LoVo (cell line): ENCODE results near the gene EDARADD.
"Not testable (repeated sequence)": the region's sequence is repeated elsewhere in the genome, so short reads cannot be mapped to it uniquely, and the experiment has no call there.

Source experiments
- DNase-seq: peaks from one replicate; pipeline ENCODE4 v3.0.0-alpha.2; 2016; ENCODE audit warnings: low spot score

The EDARADD gene

DNA sequence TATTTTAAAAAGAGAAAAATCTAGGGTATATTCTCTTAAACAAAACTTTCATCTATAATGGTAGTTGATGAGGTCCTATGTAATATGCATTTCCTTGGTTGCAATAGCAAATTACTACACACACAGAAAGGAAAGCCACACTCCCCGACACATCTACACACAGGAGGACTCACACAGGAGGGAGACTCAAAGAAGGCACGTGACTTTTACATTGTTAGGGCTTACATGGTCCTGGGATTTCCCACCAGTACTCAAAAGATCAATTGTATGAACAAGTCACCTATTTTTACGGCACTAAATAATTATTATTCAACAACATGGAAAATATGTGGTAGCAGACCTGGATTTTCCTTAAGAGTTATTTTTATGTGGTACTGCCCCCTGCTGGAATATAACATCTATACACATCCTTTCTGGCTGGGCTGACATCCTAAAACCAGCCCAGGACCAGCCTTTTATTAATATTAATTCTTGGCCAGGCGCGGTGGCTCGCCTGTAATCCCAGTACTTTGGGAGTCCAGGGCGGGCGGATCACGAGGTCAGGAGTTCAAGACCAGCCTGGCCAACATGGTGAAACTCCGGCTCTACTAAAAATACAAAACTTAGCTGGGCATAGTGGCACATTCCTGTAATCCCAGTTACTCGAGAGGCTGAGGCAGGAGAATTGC is 95.8 kb downstream of the EDARADD start:
- DNase-seq = peak; percentile 57

DNA sequence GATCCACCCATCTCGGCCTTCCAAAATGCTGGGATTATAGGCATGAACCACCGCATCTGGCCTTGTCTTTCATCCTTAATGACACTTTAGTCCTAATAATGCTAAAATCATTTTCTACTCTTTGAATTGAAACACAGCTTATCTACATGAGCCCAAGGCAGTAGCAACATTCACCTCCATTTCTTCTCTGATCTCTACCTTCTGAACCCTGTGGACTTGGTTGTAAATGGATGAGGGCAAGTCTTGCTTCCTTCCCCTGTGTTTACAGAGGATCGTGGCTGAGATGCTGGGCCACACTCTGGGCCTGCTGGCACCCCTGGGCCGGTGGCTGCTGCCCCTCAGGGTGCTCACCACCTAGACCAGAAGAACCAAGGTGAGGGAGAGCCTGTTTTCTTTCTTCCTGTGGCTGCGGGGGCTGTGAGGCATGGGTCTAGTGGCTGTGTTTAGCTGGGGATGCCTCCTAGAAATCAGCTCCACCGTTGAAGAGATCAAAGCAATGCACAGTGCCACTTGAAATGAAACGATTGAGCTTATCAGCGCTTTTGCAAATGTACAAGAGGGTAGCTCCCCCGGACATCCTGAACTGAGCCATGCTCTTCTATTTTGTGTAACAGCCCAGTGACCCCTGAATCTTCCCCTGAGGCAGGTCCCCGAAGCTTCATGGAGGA is 97.5 kb downstream of the EDARADD start:
- DNase-seq = no peak

DNA sequence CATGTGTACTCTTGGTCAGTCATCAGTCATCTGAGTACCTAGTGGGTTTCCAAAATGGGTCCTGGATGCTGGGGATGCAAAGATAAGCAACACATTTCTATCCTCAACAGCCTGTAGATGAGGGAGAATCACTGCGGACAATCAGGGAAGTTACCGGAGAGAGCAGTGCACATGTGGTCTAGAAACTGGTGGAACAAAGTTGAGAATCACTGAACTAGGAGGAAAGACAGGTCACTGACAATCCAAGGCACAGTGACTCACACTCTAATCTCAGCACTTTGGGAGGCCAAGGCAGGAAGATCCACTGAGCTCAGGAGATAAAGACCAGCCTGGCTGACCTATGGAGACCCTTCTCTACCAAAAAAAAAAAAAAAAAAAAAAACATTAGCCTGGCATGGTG is 98.3 kb downstream of the EDARADD start:
- no peak for DNase-seq

DNA sequence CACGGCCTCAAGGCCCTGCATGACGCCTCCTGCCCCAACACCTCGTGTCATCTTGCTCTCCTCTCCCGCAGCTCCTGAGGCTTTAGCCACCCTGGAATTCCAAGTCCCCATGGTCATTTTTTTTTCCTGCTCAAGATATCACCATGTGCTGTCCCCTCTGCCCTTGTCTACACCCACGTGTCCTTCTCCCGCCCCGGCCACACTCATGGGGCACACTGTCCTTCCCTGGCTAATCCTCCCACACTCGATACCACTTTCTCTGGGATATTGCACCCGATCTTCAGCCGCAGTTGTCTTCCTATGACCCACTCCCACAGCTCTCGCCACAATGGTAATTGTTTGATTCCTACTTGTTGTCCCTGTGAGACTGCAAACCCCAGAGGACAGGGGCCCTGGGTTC is 100.0 kb downstream of the EDARADD start:
- no peak for DNase-seq

DNA sequence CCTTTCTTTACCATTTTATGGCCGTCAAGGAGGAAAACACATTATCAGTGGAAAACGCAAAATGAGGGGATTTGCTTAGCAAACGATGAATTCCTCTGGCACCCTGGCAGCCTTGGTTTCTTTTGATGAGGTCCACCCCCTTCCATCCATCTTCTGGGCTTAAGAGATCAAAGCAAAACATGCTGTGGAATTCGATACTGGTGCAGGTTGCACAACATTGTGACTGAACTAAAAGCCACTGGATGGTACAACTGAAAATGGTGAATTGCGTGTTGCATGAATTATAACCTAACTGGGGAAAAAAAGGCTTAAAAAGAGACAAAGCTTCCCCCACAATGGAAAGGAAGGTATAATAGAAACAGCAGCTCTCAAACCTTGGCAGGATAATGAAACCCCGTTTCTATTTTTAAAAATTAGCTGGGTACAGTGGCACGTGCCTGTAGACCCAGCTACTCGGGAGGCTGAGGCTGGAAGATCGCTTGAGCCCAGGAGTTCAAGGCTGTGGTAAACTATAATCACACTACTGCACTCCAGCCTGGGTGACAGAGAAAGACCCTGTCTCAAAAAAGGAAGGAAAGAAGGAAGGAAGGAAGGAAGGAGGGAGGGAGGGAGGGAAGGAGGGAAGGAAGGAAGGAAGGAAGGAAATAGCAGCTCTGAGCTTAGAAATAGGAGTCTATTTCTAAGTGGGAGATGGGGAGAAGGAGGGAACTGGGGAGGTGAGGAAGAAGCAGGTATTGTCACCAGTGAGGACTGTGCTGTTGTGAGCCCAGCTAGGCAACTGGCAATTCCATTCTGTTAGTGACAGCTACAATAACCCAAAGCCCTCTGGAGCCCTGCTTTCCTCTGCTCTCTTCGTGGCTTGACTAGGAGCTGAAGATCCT is 100.7 kb downstream of the EDARADD start:
- no peak for DNase-seq

DNA sequence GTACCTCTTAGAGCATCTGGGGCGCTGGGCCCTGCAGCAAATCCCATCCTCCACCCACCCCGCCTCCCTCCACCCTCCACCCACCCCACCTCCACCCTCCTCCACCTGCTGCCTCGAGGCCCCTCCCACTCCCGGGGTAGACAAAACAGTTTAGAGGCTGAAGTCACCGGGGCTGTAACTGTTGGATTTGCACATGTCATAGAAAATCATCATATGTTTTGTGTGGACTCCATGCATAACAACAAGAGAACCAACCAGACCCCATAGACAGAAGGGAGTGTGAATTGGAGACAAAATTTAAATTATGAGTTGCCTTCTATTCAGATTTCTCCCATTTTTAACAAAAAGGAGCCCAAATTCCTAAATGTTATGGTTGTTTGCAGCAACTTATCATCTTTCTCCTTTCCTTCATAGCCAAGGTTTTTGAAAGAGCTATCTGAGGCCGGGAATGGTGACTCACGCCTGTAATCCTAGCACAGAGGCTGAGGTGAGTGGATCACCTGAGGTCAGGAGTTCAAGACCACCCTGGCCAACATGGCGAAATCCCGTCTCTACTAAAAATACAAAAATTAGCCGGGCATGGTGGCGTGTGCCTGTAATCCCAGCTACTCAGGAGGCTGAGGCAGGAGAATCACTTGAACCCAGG is 101.5 kb downstream of the EDARADD start:
- no peak for DNase-seq

DNA sequence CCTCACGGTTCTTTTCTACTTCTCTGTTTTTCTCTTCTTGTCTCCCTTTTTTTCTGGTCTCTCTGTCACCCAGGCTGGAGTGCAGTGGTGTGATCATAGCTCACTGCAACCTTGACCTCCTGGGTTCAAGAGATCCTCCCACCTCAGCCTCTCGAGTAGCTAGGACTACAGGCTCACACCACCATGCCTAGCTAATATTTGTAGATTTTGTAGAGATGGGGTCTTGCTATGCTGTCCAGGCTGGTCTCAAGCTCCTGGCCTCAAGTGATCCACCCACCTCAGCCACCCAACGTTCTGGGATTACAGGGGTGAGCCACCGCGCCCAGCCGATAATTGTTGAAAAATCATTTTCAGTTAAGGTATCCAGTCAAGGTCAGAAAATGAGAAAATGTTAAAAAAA is 103.8 kb downstream of the EDARADD start:
- no peak for DNase-seq

DNA sequence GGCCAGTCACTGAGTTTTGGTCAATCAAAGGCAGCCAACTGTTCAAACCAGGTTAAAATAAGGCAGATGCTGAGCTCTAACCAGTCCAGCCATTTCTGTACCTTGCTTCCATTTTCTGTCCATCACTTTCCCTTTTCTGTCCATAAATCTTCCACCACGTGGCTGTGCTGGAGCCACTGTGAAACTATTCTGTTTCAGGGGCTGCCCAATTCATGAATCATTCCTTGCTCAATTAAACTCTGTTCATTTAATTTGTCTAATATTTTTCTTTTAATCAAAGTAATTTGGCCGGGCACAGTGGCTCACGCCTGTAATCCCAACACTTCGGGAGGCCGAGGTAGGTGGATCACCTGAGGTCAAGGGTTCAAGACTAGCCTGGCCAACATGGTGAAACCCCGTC is 107.0 kb downstream of the EDARADD start:
- no peak for DNase-seq

DNA sequence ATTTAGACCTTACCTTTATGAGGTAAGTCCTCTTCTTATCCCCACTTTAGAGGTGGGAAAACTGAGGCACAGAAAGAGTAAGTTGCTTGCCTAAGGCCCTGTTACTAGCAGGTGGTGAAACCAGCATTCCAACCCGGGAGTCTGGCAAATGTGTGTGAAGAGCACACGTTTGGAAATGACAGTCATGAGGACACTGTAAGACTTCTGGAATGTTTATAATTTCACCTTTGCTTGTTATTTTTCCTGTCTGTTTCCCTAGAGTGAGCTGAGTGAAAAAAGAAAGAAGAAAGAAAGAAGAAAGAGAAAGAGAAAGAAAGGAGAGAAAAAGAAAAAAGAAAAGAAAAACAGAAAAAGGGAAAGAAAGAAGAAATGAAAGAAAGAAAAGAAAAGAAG is 108.5 kb downstream of the EDARADD start:
- DNase-seq = peak; percentile 64

DNA sequence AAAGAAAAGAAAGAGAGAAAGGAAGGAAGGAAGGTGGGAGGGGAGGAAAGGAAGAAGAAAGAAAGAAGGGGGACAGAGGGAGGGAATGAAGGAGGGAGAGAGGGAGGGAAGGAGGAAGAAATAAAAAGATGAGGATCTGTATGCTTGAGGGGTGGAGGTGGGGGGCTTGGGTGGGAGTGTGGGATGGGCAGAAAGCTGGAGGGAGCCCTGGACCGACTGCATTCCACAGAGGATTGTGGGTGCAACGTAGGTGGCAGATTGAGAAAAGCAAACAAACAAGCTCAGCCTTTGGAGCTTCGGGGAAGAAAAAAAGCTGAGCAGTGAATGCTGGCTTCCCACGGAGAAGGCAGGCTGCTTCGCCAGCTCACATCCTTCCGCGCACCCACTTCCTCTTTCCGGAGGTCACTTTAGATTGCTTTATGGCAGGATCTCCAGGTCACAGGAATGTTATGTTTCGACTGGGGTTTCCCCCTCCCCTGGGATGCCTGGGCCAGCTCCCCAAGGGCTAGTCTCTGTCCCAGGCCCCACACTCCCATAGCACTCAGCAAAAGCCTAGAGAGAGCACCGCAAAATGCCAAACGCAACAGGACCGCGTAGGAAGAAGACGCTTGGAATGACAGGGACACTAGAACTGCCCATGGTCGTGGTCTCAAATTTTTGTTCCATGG is 109.0 kb downstream of the EDARADD start:
- DNase-seq = peak; percentile 86

DNA sequence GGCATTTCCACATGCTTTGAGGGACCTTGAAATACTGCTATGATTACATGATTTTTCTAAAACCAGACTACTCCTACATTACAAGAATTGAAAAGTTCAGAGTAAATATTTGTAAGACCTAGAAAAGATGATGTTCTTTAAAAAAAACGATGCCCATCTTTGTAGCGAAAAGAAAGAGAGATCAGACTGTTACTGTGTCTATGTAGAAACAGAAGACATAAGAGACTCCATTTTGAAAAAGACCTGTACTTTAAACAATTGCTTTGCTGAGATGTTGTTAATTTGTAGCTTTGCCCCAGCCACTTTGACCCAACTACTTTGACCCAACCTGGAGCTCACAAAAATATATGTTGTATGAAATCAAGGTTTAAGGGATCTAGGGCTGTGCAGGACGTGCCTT is 110.3 kb downstream of the EDARADD start:
- not testable (repeated sequence) for DNase-seq

DNA sequence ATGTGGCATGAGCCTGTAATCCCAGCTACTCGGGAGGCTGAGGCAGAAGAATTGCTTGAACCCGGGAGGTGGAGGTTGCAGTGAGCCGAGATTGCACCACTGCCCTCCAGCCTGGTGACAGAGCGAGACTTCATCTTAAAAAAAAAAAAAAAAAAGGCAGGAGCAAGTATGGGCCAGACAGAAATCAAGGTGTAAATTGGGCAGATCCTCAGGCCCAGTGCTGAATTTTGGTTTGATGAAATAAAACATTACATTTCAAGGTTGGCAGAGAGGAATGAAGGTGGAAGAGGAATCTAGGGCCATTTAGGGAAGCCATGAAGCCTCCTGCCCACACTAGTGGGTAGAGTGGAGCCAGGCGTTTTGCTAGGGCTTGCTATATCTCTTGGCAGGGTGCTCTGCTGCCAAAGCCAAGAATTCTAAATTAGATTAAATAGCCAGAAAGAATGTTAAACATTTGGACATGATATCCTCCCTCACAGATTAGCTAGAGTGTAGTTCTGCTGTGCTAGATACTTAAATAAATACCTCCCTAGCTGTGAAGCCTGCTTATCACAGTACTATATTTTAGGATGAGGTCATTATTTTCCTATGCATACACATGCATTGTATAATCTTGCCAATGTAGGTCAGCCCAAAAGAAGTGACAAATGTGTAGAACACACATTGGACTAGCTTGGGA is 113.1 kb downstream of the EDARADD start:
- DNase-seq = no peak

DNA sequence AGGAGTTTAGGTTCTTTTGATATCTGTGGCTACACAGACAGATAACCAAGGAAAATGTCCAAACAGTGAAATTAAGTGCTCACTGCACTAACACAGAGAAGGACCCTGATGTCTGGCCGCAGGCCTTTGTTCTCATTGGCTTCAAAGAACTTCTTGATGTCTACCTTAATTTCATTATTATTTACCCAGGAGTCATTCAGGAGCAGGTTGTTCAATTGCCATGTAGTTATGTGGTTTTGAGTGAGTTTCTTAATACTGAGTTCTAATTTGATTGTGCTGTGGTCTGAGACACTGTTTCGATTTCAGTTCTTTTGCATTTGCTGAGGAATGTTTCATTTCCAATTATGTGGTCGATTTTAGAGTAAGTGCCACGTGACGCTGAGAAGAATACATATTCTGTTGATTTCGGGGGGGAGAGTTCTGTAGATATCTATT is 114.5 kb downstream of the EDARADD start:
- DNase-seq = no peak

DNA sequence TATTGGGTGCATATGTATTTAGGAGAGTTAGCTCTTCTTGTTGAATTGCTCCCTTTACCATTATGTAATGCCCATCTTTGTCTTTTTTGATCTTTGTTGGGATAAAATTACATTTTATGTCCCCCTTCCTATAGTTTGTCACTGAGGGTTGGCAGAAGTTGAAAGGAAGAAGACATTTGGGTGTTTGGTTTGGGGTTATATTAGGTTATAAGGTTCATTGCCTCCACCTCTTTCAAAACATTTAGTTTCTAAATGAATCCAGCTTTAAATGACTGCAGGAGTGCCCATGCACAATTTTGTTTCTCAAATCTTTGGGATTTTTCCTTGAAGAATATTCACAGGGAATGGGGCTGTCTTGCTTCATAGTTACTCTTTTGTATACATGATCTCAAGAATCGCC is 115.1 kb downstream of the EDARADD start:
- DNase-seq = no peak

DNA sequence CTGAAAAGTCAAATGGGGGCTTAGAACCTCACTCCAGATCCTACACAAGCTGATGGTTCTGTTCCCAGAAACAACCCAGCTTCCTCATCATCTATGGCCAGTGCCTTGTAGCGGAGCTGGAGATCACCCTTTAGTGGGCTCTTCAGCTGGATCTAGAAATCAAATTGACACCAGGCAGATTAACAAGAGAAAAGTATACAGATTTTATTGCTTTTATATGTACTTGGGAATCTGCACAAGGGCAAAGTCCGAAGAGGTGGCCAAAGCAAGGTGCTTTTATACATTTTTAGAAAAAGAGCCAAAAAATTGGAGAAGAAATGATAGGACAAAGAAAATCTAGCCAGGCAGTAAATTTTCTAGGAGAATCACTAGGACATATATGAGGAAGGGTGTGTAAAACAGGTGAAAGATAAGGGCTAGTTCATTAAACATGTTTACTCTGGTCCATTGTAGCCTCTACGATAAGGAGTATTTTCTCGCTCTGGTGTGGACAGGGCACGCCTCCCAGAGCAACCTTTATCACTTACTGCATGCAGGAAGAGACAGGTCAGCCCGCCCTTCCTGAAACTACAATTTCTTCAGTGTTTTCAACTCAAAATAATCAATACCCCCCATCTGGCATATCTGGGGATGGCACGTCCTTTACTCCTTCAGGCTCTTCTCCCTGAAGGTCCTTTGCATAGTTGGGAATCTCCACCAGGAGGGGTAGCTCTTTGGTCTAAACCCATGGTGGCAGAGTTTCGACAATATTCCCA is 115.7 kb downstream of the EDARADD start:
- no peak for DNase-seq

DNA sequence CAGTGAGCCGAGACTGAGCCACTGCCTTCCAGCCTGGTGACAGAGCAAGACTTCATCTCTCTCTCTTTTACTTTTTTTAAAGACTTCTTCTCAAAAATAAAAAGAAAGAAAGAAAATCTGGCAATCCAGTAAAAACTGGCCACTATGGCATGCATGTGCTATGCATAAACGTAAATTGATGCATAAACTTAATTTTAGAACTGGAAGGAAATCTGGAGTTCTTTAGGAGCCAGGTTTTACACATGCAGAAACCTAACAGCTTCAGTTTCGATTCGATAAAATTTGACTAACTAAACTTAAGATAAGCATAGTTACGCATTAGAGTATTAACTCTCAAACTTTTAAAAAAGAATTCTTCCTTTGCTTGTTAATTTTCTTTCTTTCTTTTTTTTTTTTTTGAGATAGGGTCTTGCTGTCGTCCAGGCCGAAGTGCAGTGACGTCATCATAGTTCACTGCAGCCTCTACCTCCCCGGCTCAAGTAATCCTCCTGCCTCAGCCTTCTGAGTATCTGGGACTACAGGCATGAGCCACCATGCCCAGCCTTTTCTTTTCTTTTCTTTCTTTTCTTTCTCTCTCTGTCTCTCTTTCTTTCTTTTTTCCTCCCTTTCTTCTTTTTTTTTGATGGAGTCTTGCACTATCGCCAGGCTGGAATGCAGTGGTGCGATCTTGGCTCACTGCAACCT is 117.8 kb downstream of the EDARADD start:
- no peak for DNase-seq

DNA sequence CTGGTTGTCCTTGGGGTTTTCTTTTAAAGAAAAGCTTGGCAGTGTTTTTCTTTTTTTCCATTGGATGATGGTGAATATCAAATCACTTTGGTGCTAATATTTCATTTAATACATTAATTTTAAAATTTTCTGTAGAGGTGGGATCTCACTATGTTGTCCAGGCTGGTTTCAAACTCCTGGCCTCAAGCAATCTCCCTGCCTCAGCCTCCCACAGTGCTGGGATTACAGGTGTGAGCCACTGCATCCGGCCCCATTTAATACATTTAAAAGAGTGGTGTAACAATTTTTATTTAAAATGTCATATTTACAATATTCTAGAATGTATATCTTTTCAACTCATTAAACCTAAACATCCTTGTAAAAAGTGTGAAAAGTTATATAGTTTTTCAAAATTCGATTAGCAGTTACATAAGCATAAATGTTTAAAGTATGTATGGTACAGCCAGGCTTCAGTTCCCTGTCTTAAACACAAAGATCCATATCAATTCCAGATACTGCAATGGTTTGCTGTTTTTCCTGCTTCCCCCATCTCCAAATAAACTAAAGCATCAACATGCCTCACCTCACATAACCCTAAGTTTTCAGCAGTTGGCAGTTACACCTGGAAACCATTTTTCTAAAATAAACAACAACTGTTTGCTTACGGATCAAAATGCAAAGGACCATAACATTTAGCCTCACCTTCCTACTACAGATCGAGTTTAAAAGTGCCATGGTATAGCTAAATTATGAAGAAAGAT is 120.8 kb downstream of the EDARADD start:
- DNase-seq = no peak

DNA sequence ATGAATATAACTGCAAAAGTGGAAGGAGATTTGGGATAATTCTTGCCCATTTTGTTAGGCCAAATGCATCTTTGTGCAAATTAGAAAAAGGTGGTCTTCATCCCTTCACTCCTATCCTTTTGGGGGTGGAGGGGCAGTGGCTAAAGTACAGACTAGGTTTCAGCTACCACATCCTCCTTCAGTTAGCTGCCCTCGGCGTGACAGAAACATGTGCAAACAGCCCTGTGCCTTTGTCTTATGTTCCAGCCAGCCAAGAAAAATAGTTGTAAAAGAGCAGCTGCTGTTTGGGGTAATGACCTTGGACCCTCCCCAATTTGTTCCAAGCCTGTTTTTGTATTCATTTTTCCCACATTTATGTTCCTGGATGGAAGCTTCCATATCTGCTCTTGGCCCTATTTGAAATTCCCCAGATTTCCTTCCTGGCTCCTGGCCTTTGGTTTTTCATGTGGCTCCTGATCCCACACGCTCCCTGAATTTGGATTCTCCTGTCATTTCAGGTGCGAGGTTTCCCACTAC is 121.4 kb downstream of the EDARADD start:
- DNase-seq = no peak
